SW480 (cell line): ENCODE data around the gene PCYT1B.
"Not testable (repeated sequence)": the region's sequence is repeated elsewhere in the genome, so short reads cannot be mapped to it uniquely, and the experiment has no call there.

ENCODE experiments used
- DNase-seq: peaks from one replicate; pipeline ENCODE4 v3.0.0-alpha.2; 2016; ENCODE audit warnings: low spot score

Gene PCYT1B

GRCh38 chrX:24647257-24648058, at the start of gene PCYT1B:
PCYT1B (minus strand) TSS chrX:24647347; CDS start chrX:24647105, 242 bp downstream.
- peak; percentile 29 for DNase-seq

GRCh38 chrX:24696294-24696693, 49.1 kb upstream of the PCYT1B start:
- no peak for DNase-seq

GRCh38 chrX:24694825-24695224, 47.7 kb upstream of the PCYT1B start:
- DNase-seq: no peak

GRCh38 chrX:24693453-24694202, 46.5 kb upstream of the PCYT1B start, which contains the start of gene POLA1:
POLA1 (plus strand) TSS chrX:24693918; CDS start chrX:24693962, 44 bp downstream.
- peak; percentile 96 for DNase-seq

- DNase-seq: peak; percentile 22
These were observed 45.2 kb upstream of the PCYT1B start for GRCh38 chrX:24692305-24692704.

GRCh38 chrX:24684048-24684447, 36.9 kb upstream of the PCYT1B start:
- DNase-seq: no peak

GRCh38 chrX:24682739-24683432, 35.7 kb upstream of the PCYT1B start:
- DNase-seq: no peak

GRCh38 chrX:24676403-24677024, 29.4 kb upstream of the PCYT1B start:
- peak; percentile 13 for DNase-seq

GRCh38 chrX:24673424-24673823, 26.3 kb upstream of the PCYT1B start:
- DNase-seq: no peak

- no peak for DNase-seq
These were observed 25.6 kb upstream of the PCYT1B start for GRCh38 chrX:24672701-24673190.

GRCh38 chrX:24668111-24668510, 21.0 kb upstream of the PCYT1B start:
- DNase-seq: no peak

GRCh38 chrX:24662352-24662751, 15.2 kb upstream of the PCYT1B start:
- DNase-seq: no peak

GRCh38 chrX:24661292-24661691, 14.1 kb upstream of the PCYT1B start:
- no peak for DNase-seq

- no peak for DNase-seq
These were observed 12.5 kb upstream of the PCYT1B start for GRCh38 chrX:24659646-24660045.

- DNase-seq: no peak
These were observed 12.0 kb upstream of the PCYT1B start for GRCh38 chrX:24659106-24659505.

GRCh38 chrX:24658421-24658820, 11.3 kb upstream of the PCYT1B start:
- DNase-seq: no peak

- DNase-seq: no peak
These were observed 10.7 kb upstream of the PCYT1B start for GRCh38 chrX:24657671-24658386.

GRCh38 chrX:24655679-24656078, 8.5 kb upstream of the PCYT1B start:
- not testable (repeated sequence) for DNase-seq

- no peak for DNase-seq
These were observed 4.6 kb upstream of the PCYT1B start for GRCh38 chrX:24651783-24652182.

- DNase-seq: no peak
These were observed 1.3 kb upstream of the PCYT1B start for GRCh38 chrX:24648495-24648894.

- DNase-seq: no peak
These were observed 383 bp downstream of the PCYT1B start for GRCh38 chrX:24646745-24647182.
